NOMO-1 (cell line): Measurements from ENCODE around the gene CRKL.
"Not testable (repeated sequence)": the region's sequence is repeated elsewhere in the genome, so short reads cannot be mapped to it uniquely, and the experiment has no call there.

Experiments
- DNase-seq, 2 experiments: peaks; one replicate each; lab custom pipeline; 2025; ENCODE audit not compliant: unreplicated experiment in 2 of 2; lab: John Stamatoyannopoulos, UW

The CRKL gene

DNA sequence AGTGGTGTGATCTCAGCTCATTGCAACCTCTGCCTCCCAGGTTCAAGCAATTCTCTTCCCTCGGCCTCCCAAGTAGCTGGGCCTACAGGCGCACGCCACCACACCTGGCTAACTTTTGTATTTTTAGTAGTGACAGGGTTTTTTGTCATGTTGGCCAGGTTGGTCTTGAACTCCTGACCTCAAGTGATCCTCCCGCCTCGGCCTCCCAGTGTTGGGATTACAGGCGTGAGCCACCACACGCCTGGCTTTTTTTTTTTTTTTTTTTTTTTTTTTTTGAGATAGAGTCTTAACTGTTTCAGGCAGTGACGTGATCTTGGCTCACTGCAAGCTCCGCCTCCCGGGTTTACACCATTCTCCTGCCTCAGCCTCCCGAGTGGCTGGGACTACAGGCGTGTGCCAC, 13.2 kb downstream of the CRKL start:
- DNase-seq = not testable (repeated sequence)

GRCh38 chr22:20931126-20931654, 14.0 kb downstream of the CRKL start:
- no peak for DNase-seq

- DNase-seq = no peak
These were observed 16.7 kb downstream of the CRKL start for GRCh38 chr22:20933910-20934309.

- not testable (repeated sequence) for DNase-seq
These were observed 17.8 kb downstream of the CRKL start for GRCh38 chr22:20935049-20935448.

DNA sequence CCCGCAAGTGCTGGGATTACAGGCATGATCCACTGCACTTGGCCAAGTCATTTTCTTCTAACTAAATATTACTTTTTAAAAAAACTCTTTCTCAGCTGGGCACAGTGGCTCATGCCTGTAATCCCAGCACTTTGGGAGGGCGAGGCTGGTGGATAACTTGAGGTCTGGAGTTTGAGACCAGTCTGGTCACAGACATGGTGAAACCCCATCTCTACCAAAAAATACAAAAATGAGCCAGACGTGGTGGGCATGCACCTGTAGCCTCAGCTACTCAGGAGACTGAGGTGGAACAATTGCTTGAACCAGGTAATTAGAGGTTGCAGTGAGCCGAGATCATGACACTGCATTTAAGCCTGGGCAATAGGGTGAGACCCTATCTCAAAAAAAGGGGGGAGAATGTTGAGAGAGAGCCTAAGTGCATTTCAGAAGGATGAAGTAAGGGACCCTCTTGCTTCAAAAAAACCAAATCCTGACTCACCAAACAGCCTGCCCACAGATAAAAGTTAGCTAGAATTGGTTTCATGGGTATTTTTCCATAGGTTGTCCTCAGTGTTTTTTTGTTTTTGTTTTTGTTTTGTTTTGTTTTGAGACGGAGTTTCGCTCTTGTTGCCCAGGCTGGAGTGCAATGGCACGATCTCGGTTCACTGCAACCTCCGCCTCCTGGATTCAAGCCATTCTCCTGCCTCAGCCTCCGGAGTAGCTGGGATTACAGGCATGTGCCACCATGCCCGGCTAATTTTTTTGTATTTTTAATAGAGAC, 18.8 kb downstream of the CRKL start:
- DNase-seq = not testable (repeated sequence)

DNA sequence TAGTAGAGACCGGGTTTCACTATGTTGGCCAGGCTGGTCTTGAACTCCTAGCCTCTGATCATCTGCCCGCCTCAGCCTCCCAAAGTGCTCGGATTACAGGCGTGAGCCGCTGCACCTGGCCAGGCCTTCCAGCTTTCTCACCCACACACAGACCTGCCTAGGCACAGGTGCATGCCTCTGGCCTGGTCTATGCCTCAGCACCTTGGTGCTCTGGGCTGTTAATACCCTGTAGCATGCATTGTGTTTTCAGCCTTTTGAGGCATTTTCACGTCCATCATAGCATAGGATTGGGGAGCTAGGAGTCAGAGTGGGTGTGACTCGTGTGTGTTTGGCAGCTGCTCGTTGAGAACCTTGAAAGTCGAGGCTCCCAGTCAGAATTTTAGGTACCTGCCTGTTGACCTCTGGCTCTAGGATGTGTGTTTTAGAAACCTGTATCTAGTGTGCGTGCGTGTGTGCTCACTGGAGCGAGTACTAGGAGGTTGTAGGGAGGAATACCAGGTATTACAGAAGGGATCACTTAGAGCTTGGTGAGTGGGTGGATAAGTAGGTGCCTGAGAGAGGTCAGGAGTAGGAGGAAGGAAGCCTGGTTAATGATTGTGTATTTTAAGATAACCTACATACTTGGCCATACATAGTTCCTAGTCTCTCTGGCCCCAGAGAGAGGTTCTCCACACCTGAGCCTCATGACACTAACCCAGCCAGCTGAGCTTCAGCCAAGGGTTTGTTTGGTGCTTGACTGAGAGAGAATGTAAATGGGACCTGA, 20.0 kb downstream of the CRKL start:
- no peak for DNase-seq

- no peak for DNase-seq
These were observed 20.8 kb downstream of the CRKL start for GRCh38 chr22:20937794-20938671.

GRCh38 chr22:20939457-20940185, 22.4 kb downstream of the CRKL start:
- DNase-seq = not testable (repeated sequence)

- DNase-seq = no peak
These were observed 23.0 kb downstream of the CRKL start for GRCh38 chr22:20940186-20940651.

DNA sequence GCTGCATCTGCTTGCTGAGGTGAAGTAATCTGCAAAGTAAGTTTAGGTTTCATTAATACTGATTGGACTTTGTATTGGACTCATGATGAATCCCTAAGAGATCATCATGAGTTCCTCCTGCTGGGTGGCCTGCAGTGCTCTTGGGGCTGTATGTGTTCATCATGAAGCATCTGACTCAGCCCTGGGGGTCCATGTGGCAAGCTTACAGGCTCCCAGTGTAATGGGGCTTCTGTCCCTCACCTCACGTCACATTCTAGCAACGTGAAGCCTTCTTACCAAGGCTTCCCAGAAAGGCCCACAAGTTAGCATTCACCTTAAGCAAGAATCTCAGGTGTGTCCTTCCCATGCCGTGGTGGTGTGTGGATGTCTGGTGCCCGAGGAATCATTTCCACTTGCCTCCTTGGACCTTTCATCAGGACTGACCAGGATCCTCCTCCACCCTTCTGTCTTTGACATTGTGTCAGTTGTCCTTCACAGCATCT, 23.7 kb downstream of the CRKL start:
- no peak for DNase-seq

DNA sequence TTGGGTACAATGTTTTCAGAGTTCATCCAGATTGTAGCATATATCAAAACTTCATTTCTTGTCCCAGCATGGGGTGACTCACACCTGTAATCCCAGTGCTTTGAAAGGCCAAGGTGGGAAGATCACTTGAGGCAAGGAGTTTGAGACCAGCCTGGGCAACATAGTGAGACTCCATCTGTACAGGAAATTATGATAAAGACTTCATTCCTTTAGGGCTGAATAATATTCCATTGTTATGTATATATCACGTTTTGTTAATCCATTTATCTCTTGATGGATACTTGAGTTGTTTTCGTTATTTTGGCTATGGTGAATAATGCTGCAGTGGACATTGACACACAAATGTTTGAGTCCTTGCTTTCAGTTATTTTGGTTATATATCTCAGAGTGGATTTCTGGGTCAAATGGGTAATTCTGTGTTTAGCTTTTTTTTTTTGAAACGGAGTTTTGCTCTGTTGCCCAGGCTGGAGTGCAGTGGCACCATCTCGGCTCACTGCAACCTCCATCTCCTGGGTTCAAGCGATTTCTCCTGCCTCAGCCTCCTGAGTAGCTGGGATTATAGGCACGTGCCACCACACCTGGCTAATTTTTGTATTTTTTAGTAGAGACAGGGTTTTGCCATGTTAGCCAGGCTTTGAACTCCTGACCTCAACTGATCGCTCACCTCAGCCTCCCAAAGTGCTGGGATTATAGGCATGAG, 25.1 kb downstream of the CRKL start:
- not testable (repeated sequence) for DNase-seq

DNA sequence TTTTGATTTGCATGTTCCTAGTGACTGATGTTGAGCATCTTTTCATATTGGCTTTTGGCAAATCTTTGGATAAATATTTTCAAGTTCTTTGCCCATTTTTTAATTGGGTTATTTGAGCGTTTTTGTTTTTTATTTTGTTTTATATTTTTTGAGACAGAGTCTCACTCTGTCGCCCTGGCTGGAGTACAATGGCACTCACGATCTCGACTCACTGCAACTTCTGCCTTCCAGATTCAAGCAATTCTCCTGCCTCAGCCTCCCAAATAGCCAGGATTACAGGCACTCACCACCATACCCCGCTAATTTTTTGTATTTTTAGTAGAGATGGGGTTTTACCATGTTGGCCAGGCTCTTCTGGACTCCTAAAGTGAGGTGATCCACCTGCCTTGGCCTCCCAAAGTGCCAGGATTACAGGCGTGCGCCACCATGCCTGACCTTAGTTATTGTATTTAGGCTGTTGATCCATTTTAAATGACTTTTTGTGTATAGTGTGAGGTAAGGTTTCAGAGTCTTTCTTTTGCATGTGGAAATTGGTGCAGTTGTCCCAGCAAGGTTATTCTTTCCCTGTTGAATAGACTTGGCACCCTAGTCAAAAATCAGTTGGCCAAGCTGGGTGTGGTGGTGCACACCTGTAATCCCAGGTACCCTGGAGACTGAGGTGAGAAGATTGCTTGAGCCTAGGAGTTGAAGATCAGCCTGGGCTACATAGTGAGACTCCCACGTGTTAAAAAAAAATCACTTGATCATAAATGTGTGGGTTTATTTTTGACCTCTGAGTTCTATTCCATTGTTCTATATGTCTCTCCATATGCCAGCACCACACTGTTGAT, 26.1 kb downstream of the CRKL start:
- no peak for DNase-seq

DNA sequence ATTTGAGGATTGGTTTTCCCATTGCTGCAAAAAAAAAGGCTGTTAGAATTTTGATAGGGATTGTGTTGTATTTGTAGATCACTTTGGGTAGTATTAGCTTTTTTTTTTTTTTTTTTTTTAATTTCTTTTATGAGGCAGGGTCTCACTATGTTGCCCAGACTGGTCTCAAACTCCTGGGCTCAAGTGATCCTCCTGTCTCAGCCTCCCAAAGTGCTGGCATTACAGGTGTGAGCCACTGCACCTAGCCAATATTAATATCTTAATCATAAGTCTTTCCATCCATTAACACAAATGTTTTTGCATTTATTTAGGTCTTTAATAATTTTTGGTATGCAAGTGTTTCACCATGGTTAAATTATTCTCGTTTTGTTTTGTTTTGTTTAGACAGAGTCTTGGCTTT, 26.8 kb downstream of the CRKL start:
- DNase-seq = no peak

DNA sequence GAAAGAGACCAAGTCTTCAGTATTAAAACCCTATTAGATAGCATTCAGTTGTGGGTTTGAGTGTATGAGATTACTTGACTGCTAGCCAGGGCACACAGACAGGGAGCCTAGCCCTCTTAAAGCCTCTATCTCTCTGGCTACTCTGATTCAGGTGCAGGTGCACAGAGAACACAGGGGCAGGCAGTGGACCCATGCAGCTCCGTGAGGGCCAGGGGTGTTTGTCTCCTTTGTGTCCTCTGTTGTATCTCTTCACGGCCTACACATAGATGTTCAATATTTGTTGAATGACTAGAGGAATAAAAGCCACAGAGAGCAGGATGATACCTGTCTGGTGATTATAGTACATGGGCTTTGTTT, 28.3 kb downstream of the CRKL start:
- DNase-seq = no peak

GRCh38 chr22:20946080-20946986, 29.1 kb downstream of the CRKL start:
- DNase-seq = no peak

DNA sequence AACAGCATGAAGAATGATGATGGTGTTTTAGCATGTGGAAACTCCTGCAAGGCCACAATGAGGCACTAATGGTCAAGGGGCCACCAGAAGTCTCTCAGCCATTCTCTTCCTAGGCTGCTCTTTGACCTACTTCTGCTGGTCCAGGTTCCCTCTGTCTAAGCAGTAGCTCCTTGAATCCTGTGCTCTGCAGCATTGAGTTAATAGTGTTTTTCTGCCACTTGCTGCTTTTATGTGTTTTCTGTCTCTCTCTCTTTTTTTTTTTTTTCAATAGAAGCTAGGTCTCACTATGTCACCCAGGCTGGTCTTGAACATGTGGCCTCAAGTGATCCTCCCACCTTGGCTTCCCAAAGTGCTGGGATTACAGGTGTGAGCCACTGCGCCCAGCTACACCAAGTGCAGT, 29.8 kb downstream of the CRKL start:
- no peak for DNase-seq

DNA sequence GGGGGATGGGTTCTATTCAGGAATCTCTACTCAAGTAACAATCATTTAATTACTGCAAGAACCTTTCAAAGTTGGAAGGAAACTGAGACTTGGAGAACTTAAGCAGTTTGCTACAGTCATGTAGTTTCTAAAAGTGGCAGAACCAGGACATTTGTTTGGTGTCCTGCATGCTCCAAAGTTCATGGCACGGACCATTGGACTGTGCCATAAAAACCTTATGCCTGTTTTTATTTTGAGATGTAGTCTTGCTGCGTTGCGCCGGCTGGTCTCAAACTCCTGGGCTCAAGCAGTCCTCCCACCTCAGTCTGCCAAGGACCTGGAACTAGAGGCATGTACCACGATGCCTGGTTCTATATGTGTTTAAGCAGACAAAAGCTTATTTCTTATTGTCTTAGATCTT, 31.2 kb downstream of the CRKL start:
- DNase-seq = no peak

- DNase-seq = no peak
These were observed 31.8 kb downstream of the CRKL start for GRCh38 chr22:20948989-20949388.
